ENCODE measurements around the gene ITGAV.

DNA sequence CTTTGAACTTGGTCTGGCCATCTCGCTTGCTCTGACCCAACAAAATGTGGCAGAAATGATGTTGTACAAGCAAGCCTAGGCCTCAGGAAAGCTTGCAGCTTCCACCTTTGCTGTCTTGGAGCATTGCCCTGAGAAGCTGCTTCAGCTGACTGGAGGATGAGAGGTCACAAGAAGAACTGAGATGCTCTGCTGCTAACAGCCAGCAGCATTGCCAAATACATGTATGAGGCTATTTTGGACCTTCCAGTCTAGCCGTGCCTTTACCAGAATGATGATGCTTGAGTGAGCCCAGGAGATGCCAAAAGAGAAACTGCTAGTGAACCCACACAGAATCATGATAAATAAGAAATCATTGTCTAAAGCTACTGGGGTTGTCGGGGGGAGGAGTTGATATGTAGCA, 13.2 kb upstream of the ITGAV start:
- TF ChIP-seq POLR2A (IDR thresholded peaks at IDR 0.05) (no peak), POLR2AphosphoS5 (IDR thresholded peaks at IDR 0.05) (peak in 2 of 4 donors; percentile 31 to 70), CTCF (IDR thresholded peaks at IDR 0.05) (no peak), EP300 (IDR thresholded peaks at IDR 0.05) (peak in 1 of 4 donors; percentile 29)

All from sigmoid colon (tissue), 4 donors.